ENCODE data around the gene MAPK8IP2.

MAPK8IP2 gene

DNA sequence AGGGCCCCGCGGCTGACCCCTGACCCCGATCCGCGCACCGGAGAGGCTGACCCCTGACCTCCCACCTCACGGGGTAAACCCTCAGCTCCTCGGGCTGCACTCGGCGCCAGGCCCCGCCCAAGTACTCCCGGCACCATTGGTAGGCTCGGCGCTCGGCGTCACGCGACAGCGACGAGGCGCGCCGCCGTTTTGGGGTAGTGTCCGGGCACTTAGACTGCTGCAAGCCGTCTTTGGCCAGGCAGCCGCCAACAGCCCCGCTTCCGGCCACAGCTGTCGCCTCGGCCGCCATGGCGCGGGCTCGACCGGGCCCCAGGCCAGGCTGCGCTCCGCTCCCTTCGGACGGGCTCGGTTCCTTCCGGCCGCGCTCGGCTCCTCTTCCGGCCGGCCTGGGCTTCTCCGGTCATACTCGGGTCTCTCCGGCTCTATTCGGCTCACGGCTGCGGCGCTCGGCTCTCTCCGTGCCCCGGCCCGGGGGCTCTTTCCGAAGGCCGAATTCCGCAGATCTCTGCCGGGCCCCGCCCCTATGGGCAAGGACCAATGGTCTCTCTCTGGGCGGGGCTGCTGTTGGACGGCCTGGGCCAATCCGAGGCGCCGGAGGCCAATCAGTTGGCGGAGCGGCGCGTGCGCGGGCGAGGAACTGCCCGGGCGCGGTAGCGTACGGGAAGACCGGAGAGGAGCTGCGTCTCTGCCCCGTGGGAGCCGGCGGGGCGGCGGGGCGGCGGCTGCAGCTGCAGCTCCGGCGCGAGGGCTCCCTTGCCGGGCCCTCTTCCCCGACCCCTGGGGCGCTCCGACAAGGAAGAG is 17.9 kb upstream of the MAPK8IP2 start, which contains the start of gene CHKB:
CHKB (minus strand) TSS at position 357 of the 801 bp plus-strand sequence; CDS start at position 289, 68 bp downstream.
- Histone ChIP-seq H3K4me3 (ENCODE audit: low read length in 2 of 2) (peak within 1 kb of the TSS; percentile 92), H3K27me3 (ENCODE audit: control insufficient read depth in 2 of 2, insufficient read depth in 2 of 2, low read length in 2 of 2) (no peaks in the 10 kb centered on the region), H3K4me1 (ENCODE audit: control insufficient read depth in 2 of 2, insufficient read depth in 2 of 2, low read length in 2 of 2) (peaks cover 14 to 22% of the 10 kb centered on the region in 2 donors), H3K36me3 (ENCODE audit: control insufficient read depth in 2 of 2, insufficient read depth in 2 of 2, low read length in 2 of 2) (peaks cover 6 to 15% of the 10 kb centered on the region in 2 donors), H3K27ac (ENCODE audit: low read depth in 2 of 2, low read length in 2 of 2) (peak within 1 kb of the TSS; percentile 99), H3K9ac (ENCODE audit: low read depth in 1 of 2, low read length in 2 of 2) (peak within 1 kb of the TSS; percentile 94), H3K9me3 (ENCODE audit: control insufficient read depth in 2 of 2, low read length in 2 of 2) (no peaks in the 10 kb centered on the region)

DNA sequence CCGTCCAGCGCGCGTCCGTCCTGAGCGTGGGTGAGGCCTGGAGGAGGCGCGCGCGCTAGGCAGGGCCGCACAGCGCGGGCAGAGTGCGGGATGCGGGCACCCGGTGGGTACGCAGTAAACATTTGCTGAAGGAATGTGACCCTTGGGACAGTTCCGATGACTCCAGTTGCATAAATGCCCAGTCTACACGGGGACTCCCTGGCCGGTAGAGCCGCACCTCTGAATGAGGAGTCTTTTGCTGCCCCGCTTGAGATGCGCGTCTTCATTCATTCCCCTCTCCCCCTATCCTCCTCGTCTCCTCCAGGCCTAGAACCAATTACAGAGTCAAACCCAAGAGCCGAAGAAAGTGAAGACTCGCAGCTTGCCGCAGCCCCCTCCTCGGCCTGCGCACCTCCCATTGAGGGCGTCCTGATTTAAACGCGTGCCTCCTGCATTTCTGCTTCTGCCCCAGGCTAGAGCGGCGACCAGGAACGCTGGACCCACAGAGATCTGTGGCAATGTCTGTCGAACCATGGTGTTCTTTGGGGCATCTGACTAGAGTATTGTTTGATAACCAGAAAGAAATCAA is 17.2 kb upstream of the MAPK8IP2 start:
- Histone ChIP-seq H3K9ac (ENCODE audit: low read depth in 1 of 2, low read length in 2 of 2) (peak overlapping the region; percentile 80 to 86), H3K27ac (ENCODE audit: low read depth in 2 of 2, low read length in 2 of 2) (peak overlapping the region; percentile 60 to 99), H3K4me1 (ENCODE audit: control insufficient read depth in 2 of 2, insufficient read depth in 2 of 2, low read length in 2 of 2) (peaks cover 14 to 22% of the 10 kb centered on the region in 2 donors), H3K27me3 (ENCODE audit: control insufficient read depth in 2 of 2, insufficient read depth in 2 of 2, low read length in 2 of 2) (no peaks in the 10 kb centered on the region), H3K9me3 (ENCODE audit: control insufficient read depth in 2 of 2, low read length in 2 of 2) (no peaks in the 10 kb centered on the region), H3K36me3 (ENCODE audit: control insufficient read depth in 2 of 2, insufficient read depth in 2 of 2, low read length in 2 of 2) (peaks cover 6 to 15% of the 10 kb centered on the region in 2 donors), H3K4me3 (ENCODE audit: low read length in 2 of 2) (peak overlapping the region; percentile 92)

DNA sequence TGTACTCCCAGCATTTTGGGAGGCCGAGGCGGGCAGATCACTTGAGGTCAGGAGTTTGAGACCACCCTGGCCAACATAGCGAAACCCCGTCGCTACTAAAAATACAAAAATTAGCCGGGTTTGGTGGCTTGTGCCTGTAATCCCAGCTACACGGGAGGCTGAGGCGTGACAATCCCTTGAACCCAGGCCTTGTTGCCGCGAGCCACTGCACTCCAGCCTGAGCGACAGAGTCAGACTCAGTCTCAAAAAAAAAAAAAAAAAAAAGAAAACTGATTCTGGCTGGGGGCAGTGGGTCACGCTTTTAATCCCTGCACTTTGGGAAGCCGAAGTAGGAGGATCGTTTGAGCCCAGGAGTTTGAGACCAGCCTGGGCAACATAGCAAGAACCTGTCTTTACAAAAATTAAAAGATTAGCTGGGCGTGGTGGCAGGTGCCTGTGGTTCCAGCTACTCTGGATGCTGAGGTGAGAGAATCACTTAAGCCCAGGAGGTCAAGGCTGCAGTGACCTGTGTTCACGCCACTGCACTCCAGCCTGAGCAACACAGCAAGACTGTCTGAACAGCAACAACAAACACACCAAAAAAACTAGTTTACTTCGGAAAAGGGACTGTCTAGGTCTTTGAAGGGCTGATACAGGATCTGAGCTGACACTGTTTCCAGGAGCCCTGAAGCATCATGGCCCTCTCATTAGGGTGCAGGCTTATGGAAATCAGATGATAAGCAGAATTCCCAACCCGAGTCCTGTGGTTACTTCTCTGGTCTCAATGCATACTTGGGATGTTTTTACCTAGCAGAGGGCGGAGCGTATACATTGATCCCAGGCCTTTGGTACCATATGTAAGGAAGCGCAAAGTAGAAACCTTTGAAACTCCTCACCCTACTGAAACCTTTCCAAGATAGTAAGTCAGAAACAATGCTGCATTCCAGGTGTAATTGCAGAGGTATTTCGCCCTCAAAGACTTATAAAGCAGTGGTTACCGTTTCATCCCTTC is 16.2 kb upstream of the MAPK8IP2 start:
- Histone ChIP-seq H3K27ac (ENCODE audit: low read depth in 2 of 2, low read length in 2 of 2) (no peak overlapping the region), H3K36me3 (ENCODE audit: control insufficient read depth in 2 of 2, insufficient read depth in 2 of 2, low read length in 2 of 2) (peaks cover 2 to 11% of the 10 kb centered on the region in 2 donors), H3K27me3 (ENCODE audit: control insufficient read depth in 2 of 2, insufficient read depth in 2 of 2, low read length in 2 of 2) (no peaks in the 10 kb centered on the region), H3K4me1 (ENCODE audit: control insufficient read depth in 2 of 2, insufficient read depth in 2 of 2, low read length in 2 of 2) (peaks cover 14 to 16% of the 10 kb centered on the region in 2 donors), H3K9me3 (ENCODE audit: control insufficient read depth in 2 of 2, low read length in 2 of 2) (no peaks in the 10 kb centered on the region), H3K4me3 (ENCODE audit: low read length in 2 of 2) (no peak overlapping the region), H3K9ac (ENCODE audit: low read depth in 1 of 2, low read length in 2 of 2) (no peak overlapping the region)

DNA sequence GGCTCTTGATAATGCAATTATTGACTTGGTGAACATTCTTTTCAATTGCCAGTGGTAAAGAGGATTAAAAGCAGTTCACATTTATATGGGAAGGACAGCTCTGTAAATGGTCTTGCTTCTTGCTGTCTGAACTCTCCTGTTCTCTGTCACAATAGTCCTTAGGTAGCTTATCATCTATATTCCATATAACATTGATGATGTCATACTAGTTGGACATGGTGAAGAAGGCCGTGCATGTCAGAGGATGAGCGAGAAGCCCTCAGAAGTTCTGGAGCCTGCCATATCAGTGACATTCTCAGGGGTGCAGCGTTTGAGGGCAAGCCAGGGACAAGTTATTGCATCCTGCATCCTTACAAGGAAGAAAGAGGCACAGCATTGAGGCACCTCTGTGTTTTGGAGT is 15.4 kb upstream of the MAPK8IP2 start:
- Histone ChIP-seq H3K4me3 (ENCODE audit: low read length in 2 of 2) (no peak overlapping the region), H3K9me3 (ENCODE audit: control insufficient read depth in 2 of 2, low read length in 2 of 2) (no peaks in the 10 kb centered on the region), H3K27me3 (ENCODE audit: control insufficient read depth in 2 of 2, insufficient read depth in 2 of 2, low read length in 2 of 2) (no peaks in the 10 kb centered on the region), H3K27ac (ENCODE audit: low read depth in 2 of 2, low read length in 2 of 2) (no peak overlapping the region), H3K4me1 (ENCODE audit: control insufficient read depth in 2 of 2, insufficient read depth in 2 of 2, low read length in 2 of 2) (peaks cover 14 to 16% of the 10 kb centered on the region in 2 donors), H3K36me3 (ENCODE audit: control insufficient read depth in 2 of 2, insufficient read depth in 2 of 2, low read length in 2 of 2) (peaks cover 0 to 4% of the 10 kb centered on the region in 2 donors), H3K9ac (ENCODE audit: low read depth in 1 of 2, low read length in 2 of 2) (no peak overlapping the region)

DNA sequence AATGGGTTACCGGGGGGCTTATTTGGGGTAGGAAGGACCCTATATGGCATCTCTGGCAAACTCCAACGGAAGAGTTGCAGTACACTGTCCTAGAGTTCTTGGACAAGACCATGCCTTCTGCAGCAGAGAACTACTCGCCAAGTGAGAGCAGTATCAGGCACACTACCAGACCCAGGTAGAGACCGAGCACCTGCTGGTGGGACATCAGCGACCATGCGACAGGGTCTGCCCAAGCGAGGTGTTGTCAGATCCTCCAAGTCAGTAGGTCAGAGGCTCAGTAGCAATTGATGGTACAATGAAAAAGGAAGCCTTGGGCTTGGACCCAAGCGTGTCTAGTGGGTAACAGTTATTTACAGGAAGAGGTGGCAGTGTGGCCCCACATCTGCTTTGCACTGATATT is 14.8 kb upstream of the MAPK8IP2 start:
- H3K9ac ChIP-seq (ENCODE audit: low read depth in 1 of 2, low read length in 2 of 2), result no peak overlapping the region
- H3K36me3 ChIP-seq (ENCODE audit: control insufficient read depth in 2 of 2, insufficient read depth in 2 of 2, low read length in 2 of 2), result peaks cover 0 to 3% of the 10 kb centered on the region in 2 donors
- H3K4me3 ChIP-seq (ENCODE audit: low read length in 2 of 2), result no peak overlapping the region
- H3K9me3 ChIP-seq (ENCODE audit: control insufficient read depth in 2 of 2, low read length in 2 of 2), result no peaks in the 10 kb centered on the region
- H3K27ac ChIP-seq (ENCODE audit: low read depth in 2 of 2, low read length in 2 of 2), result no peak overlapping the region
- no peaks in the 10 kb centered on the region for H3K27me3 ChIP-seq (ENCODE audit: control insufficient read depth in 2 of 2, insufficient read depth in 2 of 2, low read length in 2 of 2)
- H3K4me1 ChIP-seq (ENCODE audit: control insufficient read depth in 2 of 2, insufficient read depth in 2 of 2, low read length in 2 of 2), result peaks cover 14 to 16% of the 10 kb centered on the region in 2 donors

DNA sequence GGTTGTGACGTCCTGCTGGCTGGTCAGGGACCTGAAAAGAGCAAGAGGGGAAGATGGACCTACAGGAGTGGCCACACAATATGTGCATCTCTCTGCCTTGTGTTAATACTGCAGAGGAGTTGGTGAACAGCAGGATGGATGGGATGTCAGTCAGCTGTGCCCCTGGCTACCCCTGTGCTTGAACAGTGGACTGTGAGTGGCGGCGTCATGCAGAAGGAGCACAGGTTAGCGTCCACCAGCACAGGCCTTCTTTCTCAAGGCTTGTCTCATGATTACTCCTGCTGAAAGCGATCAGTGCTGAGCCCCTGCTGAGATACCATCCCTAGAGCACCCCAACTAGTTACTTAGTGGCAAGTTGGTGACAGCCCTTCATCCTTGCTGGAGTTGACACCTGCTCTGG is 14.2 kb upstream of the MAPK8IP2 start:
- H3K9ac ChIP-seq (ENCODE audit: low read depth in 1 of 2, low read length in 2 of 2), result no peak overlapping the region
- H3K4me3 ChIP-seq (ENCODE audit: low read length in 2 of 2), result no peak overlapping the region
- no peaks in the 10 kb centered on the region for H3K9me3 ChIP-seq (ENCODE audit: control insufficient read depth in 2 of 2, low read length in 2 of 2)
- H3K27ac ChIP-seq (ENCODE audit: low read depth in 2 of 2, low read length in 2 of 2), result no peak overlapping the region
- peaks cover 11 to 14% of the 10 kb centered on the region in 2 donors for H3K4me1 ChIP-seq (ENCODE audit: control insufficient read depth in 2 of 2, insufficient read depth in 2 of 2, low read length in 2 of 2)
- H3K36me3 ChIP-seq (ENCODE audit: control insufficient read depth in 2 of 2, insufficient read depth in 2 of 2, low read length in 2 of 2), result no peaks in the 10 kb centered on the region
- H3K27me3 ChIP-seq (ENCODE audit: control insufficient read depth in 2 of 2, insufficient read depth in 2 of 2, low read length in 2 of 2), result no peaks in the 10 kb centered on the region

DNA sequence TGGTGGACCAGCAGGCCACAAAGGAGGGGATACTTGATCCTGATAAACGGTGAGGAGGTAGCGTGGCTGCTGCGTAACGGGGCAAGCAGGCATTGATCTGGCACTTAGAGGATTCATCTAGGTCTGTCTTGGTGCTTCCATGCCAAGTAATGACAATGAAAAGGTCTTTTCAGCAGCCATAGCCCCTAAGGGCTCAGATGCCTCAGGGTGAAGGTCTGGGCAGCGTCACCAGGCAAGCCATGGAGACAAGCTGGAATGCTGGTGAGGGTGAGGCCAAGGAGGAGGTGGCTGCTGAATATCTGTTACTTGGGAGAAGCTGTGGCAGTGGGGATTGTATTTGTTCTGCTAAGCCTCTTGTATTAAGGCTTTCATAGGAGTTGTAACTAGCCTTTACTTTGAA is 13.2 kb upstream of the MAPK8IP2 start:
- Histone ChIP-seq H3K4me1 (ENCODE audit: control insufficient read depth in 2 of 2, insufficient read depth in 2 of 2, low read length in 2 of 2) (peaks cover 5 to 7% of the 10 kb centered on the region in 2 donors), H3K27me3 (ENCODE audit: control insufficient read depth in 2 of 2, insufficient read depth in 2 of 2, low read length in 2 of 2) (no peaks in the 10 kb centered on the region), H3K27ac (ENCODE audit: low read depth in 2 of 2, low read length in 2 of 2) (no peak overlapping the region)

DNA sequence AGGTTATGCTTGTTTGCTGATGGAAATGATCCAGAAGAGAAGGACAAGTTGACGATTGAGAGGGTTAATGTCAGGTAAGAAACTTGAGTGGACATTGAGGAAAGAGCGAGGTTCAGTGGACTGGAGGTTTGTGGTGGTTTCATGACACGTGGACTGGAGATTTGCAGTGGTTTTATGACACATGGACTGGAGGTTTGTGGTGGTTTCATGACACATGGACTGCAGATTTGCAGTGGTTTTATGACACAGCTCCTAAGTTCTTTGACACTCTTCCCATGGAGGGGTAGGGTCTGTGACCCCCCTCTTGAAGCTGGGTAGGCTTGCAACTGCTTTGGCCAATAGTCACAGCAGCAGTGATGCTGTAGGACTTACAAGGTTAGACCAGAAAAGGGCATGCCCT is 5.4 kb upstream of the MAPK8IP2 start:
- no peaks in the 10 kb centered on the region for H3K9me3 ChIP-seq (ENCODE audit: control insufficient read depth in 2 of 2, low read length in 2 of 2)
- H3K36me3 ChIP-seq (ENCODE audit: control insufficient read depth in 2 of 2, insufficient read depth in 2 of 2, low read length in 2 of 2), result no peaks in the 10 kb centered on the region
- H3K9ac ChIP-seq (ENCODE audit: low read depth in 1 of 2, low read length in 2 of 2), result no peak overlapping the region
- H3K27me3 ChIP-seq (ENCODE audit: control insufficient read depth in 2 of 2, insufficient read depth in 2 of 2, low read length in 2 of 2), result peaks cover 4 to 7% of the 10 kb centered on the region in 2 donors
- no peak overlapping the region for H3K4me3 ChIP-seq (ENCODE audit: low read length in 2 of 2)
- no peaks in the 10 kb centered on the region for H3K4me1 ChIP-seq (ENCODE audit: control insufficient read depth in 2 of 2, insufficient read depth in 2 of 2, low read length in 2 of 2)
- no peak overlapping the region for H3K27ac ChIP-seq (ENCODE audit: low read depth in 2 of 2, low read length in 2 of 2)

More for the DNA sequence above, 13.2 kb upstream of the MAPK8IP2 start:
- H3K9me3 ChIP-seq (ENCODE audit: control insufficient read depth in 2 of 2, low read length in 2 of 2), result no peaks in the 10 kb centered on the region
- no peaks in the 10 kb centered on the region for H3K36me3 ChIP-seq (ENCODE audit: control insufficient read depth in 2 of 2, insufficient read depth in 2 of 2, low read length in 2 of 2)
- no peak overlapping the region for H3K4me3 ChIP-seq (ENCODE audit: low read length in 2 of 2)
- H3K9ac ChIP-seq (ENCODE audit: low read depth in 1 of 2, low read length in 2 of 2), result no peak overlapping the region

DNA sequence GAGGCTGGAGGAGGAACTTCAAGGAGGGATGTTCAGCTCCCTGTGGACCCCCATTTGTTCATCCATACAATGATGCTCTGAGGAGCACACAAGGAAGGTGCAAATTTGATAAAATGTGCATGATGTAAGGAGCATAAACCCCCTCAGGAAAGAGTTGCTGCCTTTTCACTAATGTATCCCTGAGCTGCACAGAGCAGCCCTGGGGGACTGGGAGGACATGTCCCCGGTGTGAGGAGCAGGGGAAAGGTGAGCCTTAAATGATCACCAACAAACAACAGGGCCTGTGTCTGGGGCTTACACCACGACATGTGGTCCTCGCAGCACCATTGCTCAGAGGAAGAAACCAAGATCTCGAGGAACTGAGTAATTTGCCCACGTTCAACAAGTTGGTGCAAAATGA is 3.5 kb upstream of the MAPK8IP2 start:
- Histone ChIP-seq H3K9me3 (ENCODE audit: control insufficient read depth in 2 of 2, low read length in 2 of 2) (no peaks in the 10 kb centered on the region), H3K27ac (ENCODE audit: low read depth in 2 of 2, low read length in 2 of 2) (no peak overlapping the region), H3K9ac (ENCODE audit: low read depth in 1 of 2, low read length in 2 of 2) (no peak overlapping the region), H3K36me3 (ENCODE audit: control insufficient read depth in 2 of 2, insufficient read depth in 2 of 2, low read length in 2 of 2) (no peaks in the 10 kb centered on the region), H3K4me1 (ENCODE audit: control insufficient read depth in 2 of 2, insufficient read depth in 2 of 2, low read length in 2 of 2) (no peaks in the 10 kb centered on the region), H3K27me3 (ENCODE audit: control insufficient read depth in 2 of 2, insufficient read depth in 2 of 2, low read length in 2 of 2) (peaks cover 5 to 13% of the 10 kb centered on the region in 2 donors), H3K4me3 (ENCODE audit: low read length in 2 of 2) (no peak overlapping the region)

All from mucosa of rectum (tissue), 2 donors.